AG04450 (cell line): Measurements from ENCODE around the gene CENPM. TPM values are rescaled to one million over a fixed set of nuclear protein-coding genes. Genes with fewer than 3 reads are reported as not detected.

Source experiments
- CTCF ChIA-PET: fragments of 300-600, 350-600 bp; formaldehyde crosslinking; extraction: SDS; loops from one replicate; lab custom pipeline; 2022; ENCODE audit warnings: antibody characterized with exemption, inconsistent platforms; lab: Charles Lee
- POLR2A ChIA-PET: fragments of 350-600 bp; formaldehyde crosslinking; extraction: SDS; loops from one replicate; lab custom pipeline; 2021; ENCODE audit warnings: antibody characterized with exemption, inconsistent platforms; lab: Yijun Ruan, JAX
- DNase-seq: peaks from one replicate; pipeline ENCODE4 v3.0.0-alpha.2; 2011; ENCODE audit warnings: low read depth, low spot score
- H3K27ac ChIP-seq: one replicate; pipeline ENCODE4 v1.5.1; 2012; ENCODE audit warnings: low read depth, low read length, control low read depth
- H3K27me3 ChIP-seq: one replicate; pipeline ENCODE4 v1.6.0; 2012; ENCODE audit warnings: low read length; ENCODE audit not compliant: control insufficient read depth, insufficient read depth
- H3K4me3 ChIP-seq: 2 replicates; pipeline ENCODE4 v1.5.1; 2011; ENCODE audit warnings: mild to moderate bottlenecking, low read depth, low read length, control low read depth
- H3K9me3 ChIP-seq: 2 replicates; pipeline ENCODE4 v1.5.1; 2012; ENCODE audit warnings: low read length; ENCODE audit not compliant: control insufficient read depth, insufficient read depth
- polyA plus RNA-seq: library from polyadenylated mRNA; depleted of rRNA; stranded (reverse); fragments of >200 nt; gene quantifications from 2 replicates; pipeline ENCODE4 v1.2.3, GENCODE V29; 2011
- TF ChIP-seq, protein P1 (sequence below): IDR thresholded peaks from 2 replicates; pipeline ENCODE4 v1.5.1; 2011; ENCODE audit warnings: low read depth, low read length, control low read depth, inconsistent platforms

The CENPM gene
- polyA plus RNA-seq, 1 experiment = 5.1 TPM

DNA sequence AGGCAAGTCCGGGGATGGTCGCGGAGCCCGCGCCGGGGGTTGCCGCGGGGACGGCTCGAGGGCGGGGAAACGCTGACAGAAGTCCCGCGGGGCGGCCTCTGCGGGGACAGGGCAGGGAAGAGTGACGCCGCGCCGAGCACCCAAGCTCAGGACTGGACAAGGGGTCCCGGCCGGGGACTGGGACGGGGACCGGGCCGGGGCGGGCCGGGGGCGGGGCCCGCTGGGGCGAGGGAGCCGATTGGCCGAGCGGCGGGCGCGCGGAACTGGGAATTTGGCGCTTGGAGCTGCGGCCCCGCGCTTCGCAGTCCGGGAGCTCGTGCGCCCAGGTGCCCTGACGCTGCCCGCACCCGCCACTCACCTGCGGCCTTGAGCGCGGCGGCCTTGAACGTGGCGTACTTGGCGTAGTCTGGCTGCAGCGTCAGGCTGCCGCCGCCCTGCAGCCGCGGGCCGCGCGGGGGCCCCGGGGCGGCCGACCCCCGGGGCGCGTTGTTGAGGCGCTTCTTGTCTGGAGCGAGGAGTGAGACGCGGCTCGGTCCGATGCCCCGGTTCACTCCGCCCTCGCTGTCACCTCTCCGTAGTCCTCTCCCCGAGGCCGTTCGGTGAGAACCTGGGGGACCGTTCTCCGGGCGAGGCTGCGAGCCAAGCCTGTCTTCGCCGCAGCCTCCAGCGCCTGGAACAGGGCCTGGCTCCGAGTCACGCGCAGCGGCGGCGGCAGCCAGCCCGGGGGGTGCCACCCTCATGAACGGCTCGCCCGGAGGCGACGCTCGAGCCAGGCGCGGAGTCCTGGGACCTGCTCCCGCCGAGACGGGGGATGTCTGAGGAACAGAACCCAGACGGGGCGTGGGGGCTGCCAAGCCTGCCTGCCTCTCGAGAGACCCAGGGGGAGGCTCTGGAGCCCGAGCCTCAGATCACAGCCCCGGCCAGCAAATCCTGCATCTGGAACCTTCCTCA is 36.6 kb downstream of the CENPM start:
- CTCF ChIA-PET = no interaction called here
- TF ChIP-seq, protein P1, sequence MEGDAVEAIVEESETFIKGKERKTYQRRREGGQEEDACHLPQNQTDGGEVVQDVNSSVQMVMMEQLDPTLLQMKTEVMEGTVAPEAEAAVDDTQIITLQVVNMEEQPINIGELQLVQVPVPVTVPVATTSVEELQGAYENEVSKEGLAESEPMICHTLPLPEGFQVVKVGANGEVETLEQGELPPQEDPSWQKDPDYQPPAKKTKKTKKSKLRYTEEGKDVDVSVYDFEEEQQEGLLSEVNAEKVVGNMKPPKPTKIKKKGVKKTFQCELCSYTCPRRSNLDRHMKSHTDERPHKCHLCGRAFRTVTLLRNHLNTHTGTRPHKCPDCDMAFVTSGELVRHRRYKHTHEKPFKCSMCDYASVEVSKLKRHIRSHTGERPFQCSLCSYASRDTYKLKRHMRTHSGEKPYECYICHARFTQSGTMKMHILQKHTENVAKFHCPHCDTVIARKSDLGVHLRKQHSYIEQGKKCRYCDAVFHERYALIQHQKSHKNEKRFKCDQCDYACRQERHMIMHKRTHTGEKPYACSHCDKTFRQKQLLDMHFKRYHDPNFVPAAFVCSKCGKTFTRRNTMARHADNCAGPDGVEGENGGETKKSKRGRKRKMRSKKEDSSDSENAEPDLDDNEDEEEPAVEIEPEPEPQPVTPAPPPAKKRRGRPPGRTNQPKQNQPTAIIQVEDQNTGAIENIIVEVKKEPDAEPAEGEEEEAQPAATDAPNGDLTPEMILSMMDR = no peak
- peaks cover 49% of the 10 kb centered on the region for H3K27me3 ChIP-seq

DNA sequence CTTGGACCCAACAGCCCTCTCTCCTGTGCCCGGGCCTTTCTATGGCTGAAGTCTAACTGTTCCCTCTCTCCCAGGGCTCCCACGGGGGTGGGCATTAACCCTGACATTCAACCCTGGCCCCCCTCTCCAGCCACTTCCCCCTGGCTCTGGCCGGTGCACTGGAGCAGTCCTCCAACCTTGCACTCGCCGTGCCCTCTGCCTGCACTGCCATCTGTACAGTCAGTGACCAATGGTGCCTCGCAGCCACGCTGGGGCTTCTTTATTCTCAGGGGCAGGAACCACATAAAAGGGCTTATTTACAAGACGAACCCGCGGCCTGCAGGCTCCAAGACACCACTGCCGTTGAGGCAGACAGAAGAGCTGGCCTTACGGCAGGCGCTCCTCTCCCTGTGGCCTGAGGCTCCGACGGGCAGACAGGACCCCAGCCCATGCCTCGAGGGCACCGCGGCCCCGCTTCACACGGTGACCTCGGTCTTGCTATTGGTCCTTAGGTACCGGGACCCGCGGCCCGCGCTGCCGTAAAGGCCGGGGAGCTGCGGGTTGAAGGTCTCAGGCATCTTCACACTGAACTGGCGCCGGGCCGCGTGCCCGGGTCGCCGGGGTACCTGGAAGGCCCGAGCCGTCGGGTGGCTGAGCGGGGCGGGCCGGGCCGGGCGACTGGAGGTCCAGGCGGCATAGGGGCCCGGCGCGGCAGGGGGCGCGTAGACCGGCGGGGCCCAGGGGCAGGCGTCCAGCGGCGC is 37.5 kb downstream of the CENPM start:
- DNase-seq = no peak
- ChIA-PET CTCF (no interaction called here), POLR2A (no interaction called here)
- Histone ChIP-seq H3K4me3 (no peak overlapping the region), H3K27ac (no peak overlapping the region), H3K27me3 (peaks cover 46% of the 10 kb centered on the region), H3K9me3 (no peaks in the 10 kb centered on the region; the same call in 1 of the 2 replicates)
- TF ChIP-seq, protein P1 = no peak

More for the DNA sequence above, 36.6 kb downstream of the CENPM start:
- no peak overlapping the region for H3K4me3 ChIP-seq
- H3K9me3 ChIP-seq = no peaks in the 10 kb centered on the region; the same call in 1 of the 2 replicates
- no peak for DNase-seq
- H3K27ac ChIP-seq = no peak overlapping the region
- POLR2A ChIA-PET = interaction anchor here (0.6 kb wide), 1 partner anchor 464 kb away, joined by 3 read pairs; the partner anchor contains the start of gene TOB2

DNA sequence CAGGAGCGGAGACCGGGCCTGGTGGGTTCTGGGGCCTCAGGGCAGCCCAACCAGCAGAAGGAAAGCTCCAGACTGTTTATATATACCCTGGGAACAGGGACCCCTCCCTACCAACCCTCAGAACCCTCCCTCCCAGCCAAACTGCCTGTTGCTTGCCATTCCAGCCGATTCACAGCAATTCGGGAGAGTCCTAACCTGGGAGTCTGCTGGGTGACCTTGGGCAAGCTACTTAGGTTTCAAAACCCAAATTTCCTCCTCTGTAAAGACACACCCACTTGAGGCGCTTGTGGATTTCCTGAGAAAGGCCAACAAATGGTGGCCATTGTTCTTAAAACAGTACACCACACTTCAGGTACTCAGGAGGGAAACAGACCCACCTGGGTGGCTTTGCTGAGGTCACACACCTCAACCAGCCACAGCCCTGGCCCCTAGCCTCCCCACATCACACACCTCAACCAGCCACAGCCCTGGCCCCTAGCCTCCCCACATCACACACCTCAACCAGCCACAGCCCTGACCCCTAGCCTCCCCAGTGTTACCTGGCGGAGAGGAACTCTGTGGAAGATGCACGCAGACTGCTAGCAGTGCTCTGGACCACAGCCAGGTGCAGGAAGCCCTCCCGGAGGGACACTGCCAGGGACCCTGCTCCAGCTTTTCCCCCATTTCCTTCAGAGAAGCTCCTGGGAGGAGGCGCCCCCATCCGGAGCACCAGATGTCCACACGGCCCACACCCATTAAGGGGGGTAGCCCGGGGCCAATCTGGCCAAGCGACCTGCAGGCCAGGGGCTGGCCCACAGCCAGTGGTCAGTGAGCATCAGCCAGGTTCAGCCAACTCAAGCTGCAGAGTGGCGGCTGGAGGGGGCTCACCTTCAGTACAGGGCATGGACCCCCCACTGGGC is 38.3 kb downstream of the CENPM start:
- DNase-seq = no peak
- ChIA-PET CTCF (interaction anchor here (0.8 to 1.1 kb wide), 2 partner anchors 17 to 211 kb away, joined by 3 to 4 read pairs; no protein-coding TSS in a partner anchor), POLR2A (no interaction called here)
- H3K9me3 ChIP-seq = no peaks in the 10 kb centered on the region; the same call in 1 of the 2 replicates
- TF ChIP-seq, protein P1 = no peak
- no peak overlapping the region for H3K4me3 ChIP-seq
- peaks cover 42% of the 10 kb centered on the region for H3K27me3 ChIP-seq
- no peak overlapping the region for H3K27ac ChIP-seq

DNA sequence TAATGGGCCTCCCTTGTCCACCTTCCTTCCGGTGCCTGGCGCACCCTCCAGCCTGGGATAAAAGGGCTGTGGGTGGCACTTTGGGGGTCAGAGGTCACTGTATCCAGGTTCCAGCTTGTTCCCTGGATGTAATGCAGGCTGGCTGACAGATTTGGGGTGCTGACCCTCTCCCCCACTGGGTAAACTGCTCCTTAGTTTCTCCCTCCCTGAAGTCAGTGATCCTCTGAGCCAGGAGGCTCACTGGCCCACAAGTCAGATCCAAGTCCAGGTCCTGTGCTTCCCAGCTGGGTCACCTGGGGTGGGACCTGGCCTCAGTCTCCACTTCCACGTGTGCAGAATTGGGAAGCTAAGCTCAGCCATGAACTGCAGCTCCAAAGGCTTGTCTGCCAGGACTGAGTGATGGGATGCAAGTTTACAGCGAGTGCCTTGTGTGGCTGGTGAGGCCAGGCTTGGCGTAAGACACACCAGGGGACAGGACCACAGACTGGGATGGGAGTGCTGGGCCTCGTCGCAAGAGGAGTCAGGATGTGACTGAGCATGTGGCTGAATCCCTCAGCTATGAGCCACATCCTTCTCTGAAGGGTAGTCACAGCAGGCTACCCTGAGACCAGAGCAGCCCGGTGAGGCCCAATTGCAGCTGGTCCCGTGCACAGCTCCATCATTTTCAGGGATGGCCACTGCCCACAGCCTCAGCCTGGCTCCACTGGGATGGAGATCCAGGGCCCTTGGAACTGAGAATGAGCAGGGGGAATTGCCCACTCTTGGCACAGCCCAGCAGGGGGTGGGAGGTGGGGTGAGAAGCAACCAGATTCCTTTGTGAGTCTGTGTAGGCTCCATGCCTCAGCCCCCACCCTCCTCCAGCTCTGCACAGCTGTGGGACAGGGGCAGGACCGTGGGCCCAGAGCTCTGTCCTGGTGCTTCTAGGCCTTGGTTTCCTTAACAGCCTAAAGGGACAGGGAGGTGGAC is 39.2 kb downstream of the CENPM start:
- POLR2A ChIA-PET = interaction anchor here (0.6 kb wide), 1 partner anchor 211 kb away, joined by 5 read pairs; no protein-coding TSS in a partner anchor
- no peak overlapping the region for H3K4me3 ChIP-seq
- H3K27ac ChIP-seq = no peak overlapping the region
- peaks cover 33% of the 10 kb centered on the region for H3K27me3 ChIP-seq
- TF ChIP-seq, protein P1 = no peak
- CTCF ChIA-PET = interaction anchor here (0.8 to 1.1 kb wide), 2 partner anchors 18 to 210 kb away, joined by 3 to 4 read pairs; no protein-coding TSS in a partner anchor
- no peaks in the 10 kb centered on the region; the same call in 1 of the 2 replicates for H3K9me3 ChIP-seq
- no peak for DNase-seq
